ENCODE results near the gene SYT6. TPM values are rescaled to one million over a fixed set of nuclear protein-coding genes. Genes with fewer than 3 reads are reported as not detected.
A peak's percentile ranks its signal among the peaks of the same experiment; 100 is the strongest.

The SYT6 gene
- total RNA-seq, 2 experiments from 2014 or later = not detected

DNA sequence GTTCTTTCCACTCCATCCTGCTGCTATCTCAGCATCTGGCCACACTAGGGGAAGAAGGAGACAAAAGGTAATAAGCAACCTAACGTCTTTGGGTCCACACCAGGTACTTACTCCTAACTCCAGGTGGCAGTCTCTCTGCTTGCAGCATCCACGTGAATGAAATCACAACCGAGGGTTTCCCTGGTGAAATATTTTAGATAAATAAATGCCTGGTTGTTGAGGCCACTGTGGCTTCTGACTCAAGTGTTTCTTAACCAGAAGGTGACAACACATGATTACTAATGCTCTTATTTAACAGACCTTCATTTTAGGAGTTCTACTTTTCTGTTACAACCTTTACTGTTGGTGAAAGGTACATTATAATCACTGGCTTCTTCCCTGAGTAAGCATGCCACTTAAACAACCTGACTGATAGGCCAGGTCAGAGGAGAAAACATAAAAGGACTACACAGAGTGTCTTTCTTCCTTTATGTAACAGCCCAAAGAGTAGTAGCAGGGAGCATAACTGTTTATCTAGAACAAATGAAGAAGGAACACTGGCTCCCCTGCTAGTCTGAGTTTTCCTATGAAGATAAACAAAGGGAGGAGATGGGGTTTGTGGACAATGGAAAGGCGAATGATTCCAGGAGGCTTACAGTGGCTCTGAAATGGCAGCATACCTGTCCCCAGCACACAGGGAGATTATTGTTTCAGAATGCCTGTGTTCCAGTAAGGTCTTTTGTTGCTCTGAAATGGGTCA, 59.9 kb downstream of the SYT6 start:
- Histone ChIP-seq H3K9me2 (ENCODE audit: insufficient read depth, low read length) (no peaks in the 10 kb centered on the region), H3K9me3 (ENCODE audit: low read length) (no peaks in the 10 kb centered on the region), H3K79me2 (ENCODE audit: insufficient read depth, low read depth, low read length) (no peaks in the 10 kb centered on the region), H3K4me3 (ENCODE audit: low read depth, low read length, poor library complexity, severe bottlenecking) (no peak overlapping the region), H3K4me2 (ENCODE audit: low read length) (no peak overlapping the region), H4K20me1 (ENCODE audit: insufficient read depth, low read length) (no peaks in the 10 kb centered on the region), H3K36me3 (ENCODE audit: insufficient read depth, low read length) (no peaks in the 10 kb centered on the region), H3K27ac (ENCODE audit: low read depth, low read length, poor library complexity, severe bottlenecking) (no peak overlapping the region), H3K4me1 (ENCODE audit: insufficient read depth, low read length, poor library complexity, severe bottlenecking) (no peaks in the 10 kb centered on the region), H2AFZ (ENCODE audit: low read length) (no peak overlapping the region)
- CTCF ChIA-PET (ENCODE audit: unreplicated experiment) = no interaction called here
- POLR2A ChIA-PET = no interaction called here
- peak; percentile 12 for DNase-seq (ENCODE audit: low spot score)
- TF ChIP-seq EZH2phosphoT487 (IDR thresholded peaks at IDR 0.05; ENCODE audit: borderline replicate concordance, low read depth, low read length) (no peak), CTCF (conservative IDR thresholded peaks at IDR 0.05; ENCODE audit: low read length) (peak; percentile 43)
- intact Hi-C loops (cut with micrococcal nuclease; ENCODE audit: unreplicated experiment) = no loop called here
- BruUV-seq (replicated peaks) = no TSS peak

GRCh38 chr1:114092186-114093062, 61.2 kb downstream of the SYT6 start:
- ChIA-PET CTCF (ENCODE audit: unreplicated experiment) (no interaction called here), POLR2A (interaction anchor here (0.6 to 0.7 kb wide), 3 partner anchors 9 to 1644 kb away, joined by 4 to 5 read pairs (median 5); no protein-coding TSS in a partner anchor)
- Histone ChIP-seq H3K4me1 (ENCODE audit: insufficient read depth, low read length, poor library complexity, severe bottlenecking) (no peaks in the 10 kb centered on the region), H3K9me2 (ENCODE audit: insufficient read depth, low read length) (no peaks in the 10 kb centered on the region), H3K4me2 (ENCODE audit: low read length) (no peak overlapping the region), H3K9me3 (ENCODE audit: low read length) (no peaks in the 10 kb centered on the region), H3K27ac (ENCODE audit: low read depth, low read length, poor library complexity, severe bottlenecking) (no peak overlapping the region), H3K79me2 (ENCODE audit: insufficient read depth, low read depth, low read length) (no peaks in the 10 kb centered on the region), H4K20me1 (ENCODE audit: insufficient read depth, low read length) (no peaks in the 10 kb centered on the region), H3K4me3 (ENCODE audit: low read depth, low read length, poor library complexity, severe bottlenecking) (no peak overlapping the region), H2AFZ (ENCODE audit: low read length) (no peak overlapping the region), H3K36me3 (ENCODE audit: insufficient read depth, low read length) (no peaks in the 10 kb centered on the region)
- no TSS peak for BruUV-seq (replicated peaks)
- intact Hi-C loops (cut with micrococcal nuclease; ENCODE audit: unreplicated experiment) = no loop called here
- no peak for DNase-seq (ENCODE audit: low spot score)
- TF ChIP-seq EZH2phosphoT487 (IDR thresholded peaks at IDR 0.05; ENCODE audit: borderline replicate concordance, low read depth, low read length) (no peak), CTCF (conservative IDR thresholded peaks at IDR 0.05; ENCODE audit: low read length) (no peak)

All from OCI-LY7 (cell line).